Hindlimb muscle (tissue), 1 donor: ENCODE data around the gene KLF15. TPM values are rescaled to one million over a fixed set of nuclear protein-coding genes. Genes with fewer than 3 reads are reported as not detected.

Source experiments
- DNase-seq: peaks from one replicate; pipeline ENCODE4 v3.0.0-alpha.2; 2013
- polyA plus RNA-seq: library from polyadenylated mRNA; unstranded; fragments of 120-200 nt; gene quantifications from one replicate; pipeline ENCODE4 v1.2.1, GENCODE V29; 2013; ENCODE audit not compliant: insufficient read length

The KLF15 gene
- polyA plus RNA-seq, 1 donor = 1.6 TPM

DNA sequence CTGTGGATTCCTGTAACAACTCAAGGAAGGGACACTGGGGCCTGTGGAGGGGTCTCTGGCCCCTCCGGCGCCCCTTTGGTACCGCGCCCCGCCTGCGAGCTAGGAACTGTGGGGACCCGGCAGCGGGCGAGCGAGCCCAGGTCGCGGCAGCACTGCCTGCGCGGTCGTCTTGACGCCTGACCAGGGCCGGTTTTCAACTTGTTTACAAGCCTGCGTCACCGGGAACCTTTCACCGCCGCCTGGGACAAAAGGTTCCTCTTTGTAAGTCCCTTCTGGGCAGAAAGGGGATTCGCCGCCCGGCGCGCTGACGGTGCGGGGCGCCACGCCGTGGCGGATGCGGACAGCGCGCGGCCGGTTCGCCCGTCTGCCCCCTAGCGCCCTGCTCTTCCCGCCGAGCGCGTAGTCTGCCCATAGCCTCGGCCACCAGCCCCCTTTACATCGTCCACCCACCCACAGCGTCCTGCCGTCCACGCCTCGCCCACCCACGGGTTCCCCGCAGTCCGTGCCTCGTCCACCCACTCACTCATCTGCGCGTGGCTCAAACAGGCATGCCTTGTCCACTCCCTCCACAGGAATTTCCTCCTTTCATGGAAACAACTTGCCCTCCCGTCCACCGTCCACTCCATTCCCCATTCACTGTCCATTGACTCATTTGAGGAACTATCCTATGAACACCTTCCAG lies 32.0 kb upstream of the KLF15 start:
- peak; percentile 86 for DNase-seq

DNA sequence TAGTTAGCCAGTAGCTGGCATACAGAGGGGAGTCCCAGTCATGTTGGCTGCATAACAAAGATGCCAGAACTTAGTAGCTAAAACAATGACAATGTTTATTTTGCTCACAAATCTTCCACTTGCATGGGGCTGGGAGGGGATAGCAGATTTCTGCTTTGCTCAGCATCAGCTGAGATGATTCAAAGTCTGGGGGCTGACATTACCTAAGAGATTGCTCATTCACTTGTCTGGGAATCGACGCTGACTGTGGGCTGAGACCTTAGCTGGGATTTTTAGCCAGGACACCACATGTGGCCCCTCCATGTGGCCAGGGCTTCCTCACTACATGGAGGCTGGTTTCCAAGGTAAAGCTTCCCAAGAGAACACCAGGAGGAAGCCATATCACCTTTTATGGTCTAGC lies 24.8 kb upstream of the KLF15 start:
- DNase-seq = no peak

DNA sequence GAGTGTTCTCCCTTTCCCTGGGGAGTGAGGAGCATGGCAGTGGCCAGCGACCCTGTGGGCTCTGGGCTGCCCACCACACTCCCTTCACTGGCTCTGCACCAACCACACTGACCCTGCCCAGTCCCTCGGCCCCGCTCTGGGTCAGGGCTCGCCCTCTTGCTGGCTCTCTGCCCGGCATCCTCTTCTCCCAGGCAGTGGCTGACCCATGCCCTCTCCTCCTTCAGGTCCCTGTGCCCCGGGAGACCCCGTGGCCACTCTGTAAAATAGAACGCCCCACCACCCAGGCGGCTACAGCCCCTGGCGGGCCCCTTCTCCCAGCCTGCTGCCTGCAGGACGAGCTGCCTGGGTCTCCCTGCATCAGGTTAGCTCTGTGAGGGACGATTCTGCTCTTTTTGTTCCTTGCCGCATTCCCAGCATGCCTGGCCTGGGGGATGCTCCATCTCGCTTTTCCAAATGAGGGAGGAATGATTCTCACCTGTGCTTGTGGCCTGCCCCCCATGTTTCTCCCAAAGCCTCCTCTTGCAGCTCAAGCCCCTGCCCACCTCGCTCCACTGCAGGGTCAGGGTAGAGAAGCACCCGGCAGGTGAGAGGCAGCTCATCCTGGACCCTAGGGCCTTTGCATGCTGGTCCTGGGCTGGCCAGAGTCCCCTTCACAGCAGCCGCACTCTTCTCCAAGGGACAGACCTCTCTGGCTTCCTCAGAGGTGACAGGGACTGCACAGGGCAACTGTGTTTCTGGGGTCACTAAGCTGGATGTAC lies 23.0 kb upstream of the KLF15 start:
- DNase-seq = no peak

DNA sequence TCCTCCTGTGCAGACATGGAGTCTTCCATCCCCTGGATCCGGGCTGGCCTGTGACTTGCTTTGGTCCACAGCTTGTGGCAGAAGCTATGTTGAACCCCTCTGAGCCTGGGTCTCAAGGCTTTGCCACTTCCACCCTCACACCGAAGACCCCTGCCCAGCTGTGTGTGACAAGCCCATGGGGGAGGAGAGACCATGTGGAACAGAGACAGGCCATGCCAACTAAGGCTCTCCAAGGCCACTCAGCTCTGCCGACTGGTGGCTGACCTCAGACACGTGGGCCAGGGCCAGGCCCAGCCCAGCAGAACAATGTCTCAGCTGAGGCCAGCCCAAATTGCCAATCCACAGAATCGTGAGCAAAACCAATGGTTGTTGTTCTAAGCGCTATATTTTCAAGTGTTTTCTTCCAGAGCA lies 21.1 kb upstream of the KLF15 start:
- DNase-seq = no peak

DNA sequence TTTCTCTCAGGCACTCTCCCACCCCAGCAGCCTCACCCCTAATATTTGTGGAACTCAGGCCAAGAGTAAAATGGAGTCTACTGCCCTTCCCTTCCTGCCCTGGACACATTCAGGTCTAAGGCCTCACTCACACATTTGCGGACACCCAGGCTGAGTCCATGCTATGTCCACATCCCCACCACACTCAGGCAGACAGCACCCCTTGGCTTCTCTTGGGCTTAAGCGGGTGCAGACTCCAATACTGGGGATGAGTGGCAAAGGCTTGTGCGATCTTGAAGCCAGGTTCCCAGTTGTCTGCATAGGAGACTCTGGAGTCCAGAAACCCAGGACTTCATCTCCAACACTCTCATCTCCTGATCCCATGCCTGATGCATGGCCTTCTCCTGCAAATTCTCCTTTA lies 20.0 kb upstream of the KLF15 start:
- no peak for DNase-seq

DNA sequence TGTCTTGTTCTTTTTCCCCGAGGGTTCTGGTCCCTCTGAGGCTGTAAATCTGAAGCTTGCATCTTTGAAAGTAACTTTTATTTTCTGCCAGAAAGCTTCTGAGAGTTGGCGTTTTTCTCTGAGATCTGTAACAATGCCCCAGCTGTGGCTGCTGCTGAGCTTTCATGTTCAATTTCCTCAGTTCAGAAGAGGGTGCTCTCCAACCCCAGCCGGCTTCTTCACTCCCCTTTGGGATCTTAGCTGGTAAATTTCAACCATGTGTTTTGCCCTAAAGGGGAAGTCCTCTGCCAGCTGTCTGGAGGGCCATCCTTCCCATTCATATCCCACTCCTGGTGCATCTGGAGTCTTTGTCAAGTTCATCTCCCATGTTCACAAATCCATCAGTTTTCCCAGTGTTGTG lies 19.2 kb upstream of the KLF15 start:
- no peak for DNase-seq

DNA sequence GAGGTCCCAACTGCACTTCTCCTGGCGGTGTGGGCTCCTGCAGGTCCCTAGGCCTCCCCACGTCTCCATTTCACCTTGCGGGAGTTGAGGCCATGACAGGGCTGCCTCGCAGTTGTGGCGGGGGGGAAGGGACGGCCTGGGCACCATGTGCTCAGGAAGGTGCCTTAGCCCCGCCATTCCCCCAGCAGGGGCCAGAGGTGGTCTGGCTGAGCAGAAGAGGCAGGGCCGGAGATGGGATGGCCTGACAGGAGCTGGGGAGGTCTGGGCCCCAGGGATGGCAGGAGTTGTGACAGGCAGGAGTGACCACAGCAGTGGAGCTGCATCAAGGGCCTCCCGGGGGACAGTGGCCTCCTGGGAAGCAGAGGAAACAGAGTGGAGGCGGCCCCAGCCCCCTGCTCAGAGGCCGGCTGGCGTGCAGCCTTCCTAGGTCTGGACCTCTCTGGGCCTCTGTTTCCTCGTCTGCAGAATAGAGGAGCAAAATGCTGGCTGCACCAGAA lies 18.7 kb upstream of the KLF15 start:
- DNase-seq = no peak

DNA sequence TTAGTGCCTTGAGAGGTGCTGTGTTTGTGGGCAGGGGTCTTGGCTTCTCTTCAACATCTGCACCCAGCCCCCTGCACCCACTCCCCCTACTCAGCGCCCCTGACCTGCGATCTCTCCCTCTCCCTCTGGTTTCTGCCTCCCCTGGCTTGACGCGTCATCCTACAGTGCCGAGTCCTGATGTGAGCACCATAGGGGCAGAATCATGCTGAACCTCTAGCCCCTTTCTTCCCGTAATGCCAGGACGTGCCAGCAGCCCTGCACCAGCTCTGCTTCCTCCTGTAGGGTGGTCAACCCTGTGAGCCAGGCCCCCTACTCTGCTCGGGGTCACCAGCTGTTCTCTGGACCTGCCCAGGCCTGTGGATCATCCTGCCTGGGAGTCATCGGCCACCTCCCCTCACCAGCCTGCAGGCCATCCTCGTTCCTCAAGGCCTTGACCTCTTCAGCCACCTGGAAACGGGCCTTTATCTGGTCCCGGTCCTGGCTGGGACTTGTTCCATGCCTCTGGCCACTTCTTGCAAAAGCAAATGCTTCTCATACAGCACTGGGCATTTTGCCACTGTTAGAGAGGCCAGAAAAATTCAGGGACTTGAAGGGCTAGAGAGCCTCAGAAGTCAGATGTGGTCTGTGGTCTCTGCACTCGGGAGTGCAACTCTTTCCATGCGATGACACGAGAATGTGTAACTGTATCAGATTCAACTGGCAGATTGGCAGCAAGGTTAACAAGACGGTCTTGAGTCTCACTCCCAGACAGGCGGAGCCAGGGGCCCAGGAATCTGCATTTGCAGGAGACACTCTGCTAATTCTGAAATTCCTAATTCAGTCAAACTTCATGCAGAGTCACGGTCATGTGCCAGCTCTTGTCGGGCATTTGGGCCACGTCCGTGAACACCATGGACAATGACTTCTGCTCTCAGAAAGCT lies 16.7 kb upstream of the KLF15 start:
- no peak for DNase-seq

DNA sequence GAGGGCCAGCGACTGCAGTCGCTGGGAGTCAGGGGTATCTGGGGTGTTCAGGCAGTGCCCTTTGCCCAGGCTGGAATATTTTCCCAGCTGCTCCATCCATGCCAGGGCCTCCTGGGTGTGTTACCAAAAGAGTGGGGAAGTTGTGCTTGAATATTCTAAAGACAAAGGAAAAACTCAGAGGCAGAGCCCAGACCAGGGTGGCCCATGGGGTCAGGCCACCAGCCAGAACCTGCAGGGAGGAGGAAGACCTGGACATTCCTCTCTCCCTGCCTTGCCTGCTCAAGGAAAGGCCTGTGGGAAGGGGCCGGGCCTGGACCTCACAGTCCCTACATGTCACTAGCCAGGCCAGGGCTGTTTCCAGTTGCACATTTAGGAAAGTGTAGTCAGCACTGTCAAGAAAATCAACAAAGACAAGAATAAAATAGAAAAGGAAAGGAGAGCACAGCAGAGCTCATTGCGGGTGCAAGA lies 16.0 kb upstream of the KLF15 start:
- no peak for DNase-seq

DNA sequence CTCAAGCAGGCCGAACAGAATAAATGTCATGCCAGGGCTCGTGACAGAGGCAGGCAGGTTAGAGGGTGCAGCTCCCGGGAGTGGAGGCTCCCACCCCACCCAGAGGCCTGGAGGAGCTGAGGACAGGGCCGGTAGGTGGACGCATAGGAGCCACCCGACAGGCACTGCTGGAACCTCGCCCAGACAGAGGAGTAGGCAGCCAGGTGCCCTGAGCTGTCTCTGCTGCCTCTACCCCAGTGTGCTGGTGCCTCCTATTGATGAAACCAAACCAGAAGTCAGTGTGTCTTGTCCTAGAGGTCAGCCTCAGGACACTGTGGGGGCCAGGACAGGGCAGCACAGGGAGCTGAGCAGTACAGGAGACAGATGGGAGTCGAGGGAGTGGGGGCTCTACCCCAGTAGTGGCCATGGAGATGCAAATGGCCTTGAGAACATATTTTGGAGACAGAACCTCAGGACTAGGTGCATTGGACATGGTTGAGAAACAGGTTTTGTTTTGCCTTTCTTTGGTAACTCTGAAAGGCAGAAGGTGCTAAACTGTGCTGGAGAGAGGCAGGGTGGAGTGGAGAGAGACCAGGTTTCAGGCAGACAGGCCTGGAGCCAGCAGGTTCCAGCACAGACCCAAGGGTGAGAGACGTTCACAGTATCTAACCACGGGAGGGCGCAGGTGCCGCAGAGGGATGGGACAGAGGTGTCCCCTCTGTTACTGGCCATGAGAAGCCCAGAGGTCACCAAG lies 15.4 kb upstream of the KLF15 start:
- DNase-seq = no peak

DNA sequence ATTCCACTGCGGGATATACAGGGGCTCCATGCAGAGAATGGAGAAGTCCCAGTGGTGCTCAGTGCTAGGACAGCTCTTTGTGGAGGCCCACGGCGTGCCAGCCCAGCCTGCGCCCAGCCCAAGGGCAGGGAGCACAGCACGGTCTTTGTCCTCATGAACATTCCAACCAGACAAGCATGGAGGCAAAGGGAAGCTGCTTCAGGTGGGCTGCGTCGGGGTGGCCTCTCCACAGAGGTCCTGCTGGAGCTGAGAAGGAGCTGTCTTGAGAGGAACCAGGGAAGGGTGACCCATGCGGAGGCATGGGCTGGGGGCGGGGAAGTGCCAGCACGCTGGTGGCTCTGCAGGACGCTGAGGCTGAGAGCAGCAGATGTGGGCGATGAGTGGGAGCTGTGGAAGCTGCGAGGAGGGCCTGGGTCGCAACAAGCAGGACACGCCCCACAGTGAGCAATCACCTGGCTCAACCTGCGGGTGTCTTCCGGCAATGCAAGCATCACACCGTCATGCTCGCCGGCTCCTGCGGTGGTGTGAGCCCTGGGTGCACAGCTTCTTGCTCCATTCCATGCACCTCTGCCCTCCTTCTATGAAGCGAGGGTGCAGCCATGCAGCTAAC lies 14.0 kb upstream of the KLF15 start:
- no peak for DNase-seq

DNA sequence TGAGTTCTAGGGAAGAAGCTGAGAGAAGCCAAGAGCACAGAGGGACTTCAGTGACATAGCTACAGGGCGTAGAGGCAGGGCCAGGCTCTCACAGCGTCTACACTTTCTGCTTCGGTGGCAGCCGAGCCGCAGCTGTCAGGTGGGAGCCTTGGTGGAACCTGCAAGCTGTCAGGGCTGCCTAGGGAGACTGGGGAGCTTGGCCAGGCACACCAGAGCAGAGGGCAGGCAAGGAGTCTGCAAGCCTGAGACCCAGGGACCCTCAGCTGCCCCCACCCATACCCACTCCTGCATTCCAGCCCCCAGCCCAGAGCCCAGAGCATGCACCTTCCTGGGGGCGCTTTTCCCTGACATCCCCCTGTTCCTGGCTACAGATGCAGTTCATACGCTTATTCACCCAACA lies 13.4 kb upstream of the KLF15 start:
- DNase-seq = no peak

DNA sequence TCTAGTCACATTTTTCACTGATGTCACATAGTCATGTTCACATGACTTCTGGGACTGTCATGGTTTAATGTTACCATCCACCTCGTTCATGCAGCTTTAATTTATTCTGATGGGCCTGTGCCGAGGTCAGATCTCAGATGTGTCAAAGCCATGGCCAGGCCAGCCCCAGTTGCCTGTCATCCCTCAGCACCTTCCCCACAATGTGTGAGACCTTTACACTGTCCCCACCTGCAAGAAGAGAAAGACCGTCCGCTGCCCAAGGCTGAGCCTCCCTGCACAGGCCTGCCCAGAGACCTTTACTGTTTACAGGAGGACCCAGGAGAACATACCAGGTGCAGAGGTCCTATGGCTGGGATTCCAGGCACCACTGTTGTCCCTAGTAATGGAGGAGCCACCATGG lies 12.8 kb upstream of the KLF15 start:
- DNase-seq = no peak

DNA sequence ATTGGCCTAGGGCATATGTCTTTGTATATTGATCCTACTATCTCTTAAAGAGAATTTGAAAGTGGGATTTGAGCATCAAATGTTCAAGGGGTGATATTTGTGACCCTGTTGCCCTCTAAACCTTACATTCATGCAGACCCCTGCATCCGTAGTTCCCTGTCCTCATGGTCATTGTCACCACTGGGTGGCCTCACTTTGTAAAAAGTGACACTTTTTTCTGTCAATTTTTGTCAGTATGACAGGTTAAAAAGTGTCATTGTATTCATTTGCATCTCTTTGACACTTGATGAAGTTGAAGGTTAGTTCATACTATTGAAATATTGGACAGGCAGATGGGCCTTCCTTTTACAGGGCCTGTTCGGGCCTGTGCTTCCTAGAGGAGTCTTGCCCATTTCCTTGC lies 12.3 kb upstream of the KLF15 start:
- DNase-seq = no peak

DNA sequence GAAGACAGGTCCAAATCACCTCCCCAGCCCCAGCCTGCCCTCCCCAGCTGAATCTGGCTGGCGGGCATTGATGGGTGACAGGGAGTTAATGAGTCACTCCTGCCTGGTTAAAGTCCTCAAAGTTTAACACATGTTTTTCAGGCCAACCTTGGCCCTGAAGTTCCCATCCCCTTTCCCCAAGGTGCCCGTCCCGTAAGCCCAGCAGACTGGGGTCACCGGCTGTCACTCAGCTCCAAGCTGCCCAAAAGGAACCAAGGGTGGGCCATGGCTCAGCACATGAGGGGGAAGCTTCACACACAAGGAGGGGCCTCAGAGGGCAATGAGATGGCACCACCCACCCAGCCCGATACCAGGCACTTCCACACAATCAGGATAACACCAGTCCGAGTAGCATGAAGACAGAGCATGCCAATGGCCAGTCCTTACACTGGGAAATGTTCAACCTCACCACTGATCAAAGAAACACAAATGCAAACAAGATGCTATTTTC lies 10.2 kb upstream of the KLF15 start:
- no peak for DNase-seq

DNA sequence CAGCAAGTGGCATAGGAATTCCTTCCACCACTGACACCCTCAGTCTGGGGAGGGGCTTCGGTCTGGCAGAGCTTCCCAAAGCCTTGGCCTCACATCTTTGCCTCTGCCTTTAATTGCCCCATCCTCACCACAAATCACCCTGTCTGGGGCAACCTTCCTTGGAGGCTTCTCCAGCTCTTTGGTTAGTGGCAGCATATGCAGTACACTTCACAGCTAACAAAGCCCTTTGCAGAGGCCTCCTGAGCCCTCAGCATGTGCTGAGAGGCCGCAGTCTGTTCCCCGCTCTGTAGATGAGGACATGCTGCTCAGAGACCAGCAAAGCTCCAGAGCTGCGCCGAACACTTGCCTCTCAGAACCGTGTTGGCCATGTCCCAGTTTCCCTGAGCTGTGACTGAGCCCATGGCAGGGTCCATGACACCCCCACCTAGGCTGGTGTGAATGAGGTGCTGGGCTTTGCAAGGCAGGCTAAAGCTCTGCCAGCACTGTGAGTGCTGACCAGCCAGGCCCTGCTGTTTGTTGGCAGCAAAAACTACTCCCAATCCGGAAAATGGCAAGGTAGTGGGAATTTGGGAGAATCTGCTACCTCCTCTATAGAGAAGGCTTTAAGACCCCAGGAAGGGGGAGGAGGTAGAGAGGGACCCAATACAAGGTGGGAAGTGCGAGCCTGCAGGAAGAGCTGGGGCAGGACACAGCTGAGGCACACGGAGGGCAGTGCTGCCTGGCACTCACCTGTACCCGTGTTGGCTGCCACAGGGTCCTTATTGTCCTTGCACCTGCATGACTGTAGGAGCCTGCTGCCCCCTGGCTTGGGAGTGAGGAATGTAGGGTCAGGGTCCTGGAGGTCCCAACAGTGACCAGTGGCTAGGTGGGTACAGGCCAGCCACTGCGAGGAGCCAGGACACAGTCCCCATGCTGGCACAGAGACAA lies 8.4 kb upstream of the KLF15 start:
- DNase-seq = no peak

DNA sequence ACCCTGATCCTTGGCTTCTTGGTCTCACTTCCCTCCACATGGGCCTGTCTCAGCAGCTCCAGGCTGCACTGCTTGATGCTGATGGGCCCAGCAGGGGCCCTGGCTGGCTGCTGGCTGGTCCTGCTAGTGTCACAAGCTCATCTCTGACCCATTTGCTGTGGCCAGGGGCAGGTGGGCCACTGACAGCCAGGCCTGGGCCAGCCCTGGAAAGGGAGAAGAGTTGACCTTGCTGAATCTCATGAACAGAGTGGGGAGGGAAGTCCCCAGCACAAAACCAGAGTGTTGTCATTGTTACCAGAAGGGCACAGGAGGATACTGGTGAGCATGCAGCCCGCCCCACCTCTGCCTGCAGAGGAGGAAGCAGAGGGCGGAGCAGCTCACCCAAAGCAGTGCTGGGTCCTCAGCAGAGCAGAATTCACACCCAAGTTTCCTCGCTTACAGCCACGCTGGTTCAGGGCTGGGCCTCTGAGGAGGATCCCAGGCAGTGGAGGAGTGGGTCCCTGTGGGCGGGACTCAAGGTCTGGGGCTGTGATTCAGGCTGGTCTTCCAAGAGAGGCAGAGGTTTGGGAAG lies 7.6 kb upstream of the KLF15 start:
- DNase-seq = no peak

DNA sequence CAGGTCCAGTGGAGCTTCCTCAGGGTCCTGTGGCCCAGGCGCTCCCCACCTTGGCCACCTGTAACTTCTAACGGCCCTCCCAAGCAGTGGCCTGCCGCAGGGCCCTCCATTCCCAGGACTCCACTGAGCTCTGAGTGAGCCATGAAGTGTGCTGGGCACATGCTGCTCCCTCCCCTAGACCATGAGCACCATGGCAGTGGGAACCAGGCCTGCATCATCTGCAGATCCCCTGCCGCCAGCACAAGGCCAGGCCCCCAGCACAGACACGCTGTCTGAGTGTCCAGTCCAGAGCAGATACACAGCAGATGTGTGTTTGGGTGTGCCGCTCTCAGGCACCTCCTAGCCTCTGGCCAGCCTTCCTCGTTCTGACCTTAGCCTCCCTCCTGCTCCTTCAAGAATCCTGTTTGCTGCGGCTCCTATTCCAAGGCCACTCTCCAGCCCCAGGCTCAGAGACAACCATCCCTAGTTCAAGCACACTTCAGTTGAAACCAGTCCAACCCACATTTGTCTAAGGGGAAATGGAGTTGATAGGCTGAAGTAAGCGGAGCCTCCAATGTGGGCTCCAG lies 7.0 kb upstream of the KLF15 start:
- DNase-seq = no peak

DNA sequence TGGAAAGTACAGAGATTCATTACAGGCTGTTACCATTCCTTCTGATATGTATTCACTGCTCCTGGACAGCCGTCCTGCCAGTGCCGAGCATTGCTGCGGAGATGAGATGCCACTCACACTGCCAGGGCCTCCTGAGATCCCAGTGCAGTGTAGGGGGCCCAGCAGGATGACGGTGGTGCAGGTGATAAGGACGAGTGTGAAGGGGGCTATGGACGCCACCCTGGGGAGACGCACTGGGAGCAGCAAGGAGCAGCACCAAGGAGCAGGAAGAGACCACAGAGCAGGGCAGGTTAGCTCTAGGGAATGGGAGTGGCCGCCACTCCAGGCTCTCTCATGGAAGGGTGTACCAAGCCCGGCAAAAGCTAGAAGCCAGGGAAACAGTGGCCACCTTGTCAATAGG lies 4.0 kb upstream of the KLF15 start:
- DNase-seq = no peak

DNA sequence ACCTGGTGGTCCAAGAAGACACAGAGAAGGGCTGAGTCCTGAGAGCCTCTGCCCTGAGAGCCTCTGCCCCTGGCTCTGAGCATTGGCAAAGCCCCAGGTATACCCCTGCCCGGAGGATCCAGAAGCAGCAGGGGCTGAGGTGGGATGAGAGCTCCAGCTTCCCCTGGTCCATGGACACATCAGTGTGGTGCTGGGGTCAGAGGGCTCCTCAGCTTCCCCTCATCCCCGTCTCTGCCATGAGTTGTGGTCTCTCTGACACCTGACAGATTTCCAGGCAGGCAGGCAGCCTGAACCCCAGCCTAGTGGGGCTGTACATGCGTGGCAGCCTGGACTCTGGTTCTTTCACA lies 3.5 kb upstream of the KLF15 start:
- DNase-seq = no peak
